Psoas muscle (tissue), 8 donors: ENCODE results near the gene DBR1. TPM values are rescaled to one million over a fixed set of nuclear protein-coding genes. Genes with fewer than 3 reads are reported as not detected.

Source experiments
- ATAC-seq, 4 donors: fragments of 200-7000 bp; cut with Tn5 transposase; one replicate each; pipeline ENCODE4 v1.9.1; 2020; ENCODE audit warnings: moderate library complexity in 3 of 4, mild to moderate bottlenecking in 2 of 4
- DNase-seq, 2 donors: peaks; one replicate each; pipeline ENCODE4 v3.0.0-alpha.2; 2020
- H3K27ac ChIP-seq: fragments of 200-600 bp; one replicate; pipeline ENCODE4 v1.8.0; 2022
- H3K27me3 ChIP-seq, 3 donors: fragments of 200-600 bp in 1 of 3; one replicate each; pipeline versions ENCODE4 v1.6.1 to v1.8.0; 2013 to 2022; ENCODE audit warnings: low read length in 2 of 3, mild to moderate bottlenecking in 2 of 3, moderate library complexity in 1 of 3; ENCODE audit not compliant: insufficient read depth in 3 of 3
- H3K36me3 ChIP-seq, 2 donors: fragments of 200-600 bp in 1 of 2; one replicate each; pipeline versions ENCODE4 v1.6.1 to v1.8.0; 2013 to 2022; ENCODE audit warnings: low read depth in 1 of 2, mild to moderate bottlenecking in 1 of 2, moderate library complexity in 1 of 2; ENCODE audit not compliant: insufficient read depth in 1 of 2
- H3K4me1 ChIP-seq: fragments of 200-600 bp; one replicate; pipeline ENCODE4 v1.8.0; 2022
- H3K4me3 ChIP-seq: fragments of 200-600 bp; one replicate; pipeline ENCODE4 v1.8.0; 2022; ENCODE audit warnings: mild to moderate bottlenecking
- H3K9me3 ChIP-seq: fragments of 200-600 bp; one replicate; pipeline ENCODE4 v1.8.0; 2022
- CTCF ChIP-seq: fragments of 200-600 bp; IDR thresholded peaks from one replicate; pipeline ENCODE4 v1.8.0; 2022; ENCODE audit warnings: antibody characterized with exemption
- WGBS, 3 donors: extraction: QIAGEN DNeasy Blood & Tissue Kit; methylation state at CpG; one replicate each; pipeline versions ENCODE4 v1.1.6 to v1.1.7; 2013; 5-methylcytosine and 5-hydroxymethylcytosine counted together
- intact Hi-C, 2 donors: fragments of 100-400 bp; cut with DNase I; formaldehyde crosslinking; loops; one replicate each; pipeline versions ENCODE4 v1.11.0 to v1.14.2; 2022
- polyA plus RNA-seq, 3 donors: library from polyadenylated mRNA; stranded (reverse); fragments of 200-250 nt; gene quantifications; one replicate each; pipeline ENCODE4 v1.2.3, GENCODE V29; 2013
- total RNA-seq, 4 donors: library from RNA; stranded (reverse); fragmentation: NEBNext Ultra II Directional in 2 of 4; extraction: Animal tissue kit (Norgen Biotek cat#: 25700) in 2 of 4; gene quantifications; one replicate each; pipeline versions ENCODE4 v1.2.1 to v1.2.4, GENCODE V29; 2021 to 2023
- donor health status: healthy with polysubstance abuse.
- donor health status: DM: no; HTN: no; CAD: no; lungs with moderate emphysema.
- donor health status: Bipolar disorder and iron deficiency.
- donor health status: healthy.
- donor health status: DM: yes; HTN: yes; CAD: no.
- donor health status: DM: no; HTN: no; CAD: no.
- donor health status: DM: no; HTN: no; CAD: no.
- donor health status: DM: yes; HTN: yes; CAD: no.

Gene DBR1
- total and polyA plus RNA-seq, 7 donors = 4.3 to 13.6 (median 7.2) TPM

- ATAC-seq (no peak), DNase-seq (no peak)
- Histone ChIP-seq H3K4me1 (peaks cover 16% of the 10 kb centered on the region), H3K27ac (no peak overlapping the region), H3K9me3 (no peaks in the 10 kb centered on the region), H3K27me3 (no peaks in the 10 kb centered on the region), H3K4me3 (no peak overlapping the region), H3K36me3 (peaks cover 0 to 6% of the 10 kb centered on the region in 2 donors)
- WGBS, 3 donors = 32 to 41% (median 41%) methylated on average over 3 of the region's 3 CpGs
- intact Hi-C loops = loop anchor here in 1 of 2 donors (10.0 kb wide), 1 partner anchor 230 kb away; no protein-coding TSS in a partner anchor
- TF ChIP-seq CTCF = no peak
Measured at GRCh38 chr3:138184994-138185393, 10.3 kb upstream of the DBR1 start.

GRCh38 chr3:138180375-138181029, 5.8 kb upstream of the DBR1 start:
- TF ChIP-seq CTCF = peak; percentile 43
- ATAC-seq = peak in 3 of 4 donors; percentile 64 to 86 (median 72)
- no peak overlapping the region for H3K4me3 ChIP-seq
- H3K36me3 ChIP-seq = no peaks in the 10 kb centered on the region
- H3K27me3 ChIP-seq = no peaks in the 10 kb centered on the region
- WGBS, 3 donors = 17 to 21% (median 18%) methylated on average over 2 of the region's 2 CpGs
- no peaks in the 10 kb centered on the region for H3K4me1 ChIP-seq
- DNase-seq = no peak
- H3K9me3 ChIP-seq = no peaks in the 10 kb centered on the region
- no peak overlapping the region for H3K27ac ChIP-seq
- intact Hi-C loops = loop anchor here in 1 of 2 donors (10.0 kb wide), 1 partner anchor 234 kb away; no protein-coding TSS in a partner anchor

- H3K36me3 ChIP-seq = peaks cover 3 to 35% of the 10 kb centered on the region in 2 donors
- DNase-seq (no peak), ATAC-seq (no peak)
- H3K27ac ChIP-seq = peak overlapping the region; percentile 83
- H3K4me1 ChIP-seq = peaks cover 18% of the 10 kb centered on the region
- H3K4me3 ChIP-seq = peak overlapping the region; percentile 86
- 60 to 64% (median 64%) methylated on average over 13 of the region's 13 CpGs for WGBS, 3 donors
- H3K9me3 ChIP-seq = no peaks in the 10 kb centered on the region
- H3K27me3 ChIP-seq = no peaks in the 10 kb centered on the region
- intact Hi-C loops = no loop called here
- TF ChIP-seq CTCF = no peak
Measured at GRCh38 chr3:138173769-138174420, 826 bp downstream of the DBR1 start.

GRCh38 chr3:138172625-138173024, 2.1 kb downstream of the DBR1 start:
- intact Hi-C loops = no loop called here
- Histone ChIP-seq H3K27ac (no peak overlapping the region), H3K36me3 (peaks cover 3 to 48% of the 10 kb centered on the region in 2 donors), H3K27me3 (no peaks in the 10 kb centered on the region), H3K4me1 (peaks cover 18% of the 10 kb centered on the region), H3K4me3 (no peak overlapping the region), H3K9me3 (no peaks in the 10 kb centered on the region)
- no peak for TF ChIP-seq CTCF
- 82 to 83% (median 82%) methylated on average over 2 of the region's 2 CpGs for WGBS, 3 donors
- DNase-seq (no peak), ATAC-seq (no peak)
